Measurements from ENCODE around the gene TANC1.

GRCh38 chr2:159064446-159065301 lies 96.2 kb downstream of the TANC1 start:
- TF ChIP-seq CTCF (IDR thresholded peaks at IDR 0.05) (no peak), POLR2AphosphoS5 (IDR thresholded peaks at IDR 0.05) (no peak)

All from sigmoid colon (tissue), 4 donors.